GM12878 (cell line): ENCODE results near the gene CBLN3. TPM values are rescaled to one million over a fixed set of nuclear protein-coding genes. Genes with fewer than 3 reads are reported as not detected.

Source experiments
- ATAC-seq: fragments of 200-7000 bp; cut with Tn5 transposase; 3 replicates; pipeline ENCODE4 v1.9.1; 2020; ENCODE audit warnings: mild to moderate bottlenecking, moderate library complexity
- BruUV-seq: library from RNA; stranded (reverse); fragments of 400-500 nt; replicated peaks from 2 replicates; lab custom pipeline; 2021; lab: Mats Ljungman, UMichigan
- CTCF ChIA-PET: fragments of 300-600 bp; sonication (Branson Sonifier 250); formaldehyde crosslinking; extraction: SDS; loops from one replicate; lab custom pipeline; 2021; ENCODE audit warnings: inconsistent platforms; lab: Yijun Ruan, JAX
- POLR2A ChIA-PET: fragments of 350-600 bp; formaldehyde crosslinking; extraction: SDS; loops from one replicate; lab custom pipeline; 2021; ENCODE audit warnings: inconsistent platforms; lab: Charles Lee
- RAD21 ChIA-PET: fragments of 300-600 bp; sonication (Branson Sonifier 250); formaldehyde crosslinking; loops from one replicate; lab custom pipeline; 2023; ENCODE audit warnings: antibody characterized with exemption; ENCODE audit not compliant: unreplicated experiment; lab: Charles Lee
- SMC1A ChIA-PET: fragments of 300-600 bp; sonication (Branson Sonifier 250); formaldehyde crosslinking; loops from one replicate; lab custom pipeline; 2023; ENCODE audit not compliant: unreplicated experiment, uncharacterized antibody; lab: Charles Lee
- DNase-seq: peaks from one replicate; pipeline ENCODE4 v3.0.0-alpha.2; 2011; ENCODE audit warnings: low read depth, low spot score
- FAIRE-seq: peaks from 3 replicates; lab custom pipeline; 2011; peaks lifted over from hg19 to GRCh38; lab: Jason Lieb, UNC
- H2AFZ ChIP-seq: 2 replicates; pipeline ENCODE4 v1.6.0; 2011; ENCODE audit warnings: low read depth, low read length, control low read depth; ENCODE audit not compliant: control insufficient read depth
- H3K27ac ChIP-seq: 2 replicates; pipeline ENCODE4 v1.5.1; 2011; ENCODE audit warnings: control low read depth; ENCODE audit not compliant: control insufficient read depth, insufficient read depth
- H3K27me3 ChIP-seq, 2 experiments: replicated peaks in 1 of 2; 2 replicates each; pipeline versions ENCODE4 v1.6.0 to v1.6.1; 2011; ENCODE audit warnings: low read length in 1 of 2; ENCODE audit not compliant: control insufficient read depth in 2 of 2, insufficient read depth in 2 of 2
- H3K36me3 ChIP-seq, 2 experiments: 2 replicates each; pipeline ENCODE4 v1.5.1; 2011; ENCODE audit warnings: low read length in 1 of 2; ENCODE audit not compliant: control insufficient read depth in 2 of 2, insufficient read depth in 2 of 2
- H3K4me1 ChIP-seq: 2 replicates; pipeline ENCODE4 v1.6.1; 2011; ENCODE audit warnings: mild to moderate bottlenecking, low read length, moderate library complexity, mixed read lengths; ENCODE audit not compliant: control insufficient read depth, insufficient read depth
- H3K4me2 ChIP-seq: 2 replicates; pipeline ENCODE4 v1.6.0; 2011; ENCODE audit warnings: control low read depth; ENCODE audit not compliant: control insufficient read depth, insufficient read depth
- H3K4me3 ChIP-seq: fragments of 200-600 bp; sonication (generic); 2 replicates; pipeline ENCODE4 v1.5.1; 2016
- H3K79me2 ChIP-seq: 2 replicates; pipeline ENCODE4 v1.6.0; 2011; ENCODE audit warnings: low read length; ENCODE audit not compliant: control insufficient read depth, insufficient read depth
- H3K9ac ChIP-seq: 2 replicates; pipeline ENCODE4 v1.8.0; 2011; ENCODE audit warnings: low read length, control low read depth, mixed read lengths; ENCODE audit not compliant: control insufficient read depth, insufficient read depth
- H3K9me3 ChIP-seq: replicated peaks from 3 replicates; pipeline ENCODE4 v1.5.1; 2011; ENCODE audit warnings: mild to moderate bottlenecking, low read length; ENCODE audit not compliant: control insufficient read depth, insufficient read depth
- H4K20me1 ChIP-seq: 2 replicates; pipeline ENCODE4 v1.6.0; 2011; ENCODE audit not compliant: control insufficient read depth, insufficient read depth
- ASH2L ChIP-seq: fragments of 300-600, 200-600 bp; sonication (generic); IDR thresholded peaks from 2 replicates; pipeline ENCODE4 v1.6.1; 2017; ENCODE audit warnings: low read depth, mild to moderate bottlenecking, borderline replicate concordance
- CREM ChIP-seq: IDR thresholded peaks from 2 replicates; pipeline ENCODE4 v1.6.1; 2014; ENCODE audit warnings: antibody characterized with exemption, low read depth
- CTCF ChIP-seq, 3 experiments: IDR thresholded peaks in 2 of 3; conservative IDR thresholded peaks in 1 of 3; 2 replicates each; pipeline ENCODE4 v1.5.1; 2011; ENCODE audit warnings: low read depth in 3 of 3, low read length in 3 of 3, mild to moderate bottlenecking in 3 of 3, control low read depth in 2 of 3, moderate library complexity in 2 of 3, inconsistent platforms in 1 of 3, mixed read lengths in 1 of 3; ENCODE audit not compliant: control insufficient read depth in 2 of 3, insufficient read depth in 1 of 3; ENCODE audit errors: extremely low read depth in 1 of 3
- FOXK2 ChIP-seq: fragments of 450-650 bp; IDR thresholded peaks from 2 replicates; pipeline ENCODE4 v1.6.1; 2017; ENCODE audit warnings: mild to moderate bottlenecking, moderate library complexity
- IRF4 ChIP-seq: IDR thresholded peaks from 2 replicates; pipeline ENCODE4 v1.6.1; 2011; ENCODE audit warnings: low read depth, low read length
- POLR2A ChIP-seq: IDR thresholded peaks from 2 replicates; pipeline ENCODE4 v1.6.1; 2011; ENCODE audit warnings: low read depth, mild to moderate bottlenecking, low read length
- POLR2AphosphoS2 ChIP-seq: IDR thresholded peaks from 2 replicates; pipeline ENCODE4 v1.6.1; 2011; ENCODE audit warnings: low read depth, mild to moderate bottlenecking, low read length, improper control_type of control experiment, moderate library complexity
- POLR2AphosphoS5 ChIP-seq: IDR thresholded peaks from 2 replicates; pipeline ENCODE4 v1.6.1; 2011; ENCODE audit warnings: mild to moderate bottlenecking, low read length, inconsistent platforms
- SMC3 ChIP-seq: IDR thresholded peaks from 2 replicates; pipeline ENCODE4 v1.6.1; 2011; ENCODE audit warnings: low read length, improper control_type of control experiment, borderline replicate concordance
- SRF ChIP-seq, 2 experiments: IDR thresholded peaks; 2 replicates each; pipeline ENCODE4 v1.6.1; 2011; ENCODE audit warnings: low read depth in 2 of 2, low read length in 2 of 2, mild to moderate bottlenecking in 1 of 2, moderate library complexity in 1 of 2
- SUPT20H ChIP-seq: IDR thresholded peaks from 2 replicates; pipeline ENCODE4 v1.6.1; 2011; ENCODE audit warnings: low read depth, mild to moderate bottlenecking, low read length, moderate library complexity, borderline replicate concordance; ENCODE audit not compliant: control insufficient read depth
- WGBS: methylation state at CpG from one replicate; pipeline ENCODE4 v1.1.6; 2016; ENCODE audit warnings: low lambda C conversion rate; ENCODE audit not compliant: insufficient replicate concordance, insufficient coverage; ENCODE audit errors: missing lambda C conversion rate; 5-methylcytosine and 5-hydroxymethylcytosine counted together
- in situ Hi-C: fragments of 300-500 bp; cut with MboI; formaldehyde crosslinking; loops from 9 replicates; pipeline ENCODE4 v1.14.3; 2018; ENCODE audit warnings: mixed read lengths
- intact Hi-C: fragments of 100-400 bp; cut with micrococcal nuclease; formaldehyde crosslinking; loops from one replicate; pipeline ENCODE4 v1.14.2; 2022; ENCODE audit not compliant: unreplicated experiment
- polyA plus RNA-seq, 11 experiments: library from polyadenylated mRNA; depleted of rRNA in 4 of 11; unstranded in 6 of 11; stranded (reverse) in 5 of 11; fragments of >200 nt; fragmentation: Nextera tagmentation in 4 of 11; fragmentation: Illumina TruSeq in 1 of 11; extraction: Ambion mirVana in 4 of 11; extraction: Trizol in 1 of 11; gene quantifications; 1 replicate in 1 of 11; 2 replicates in 10 of 11; pipeline versions ENCODE4 v1.2.1 to v1.2.3, GENCODE V29; 2011 to 2016; ENCODE audit warnings: inconsistent platforms in 2 of 11, missing spikeins in 2 of 11, low read depth in 1 of 11
- total RNA-seq, 4 experiments: library from RNA; depleted of rRNA in 3 of 4; stranded (reverse); fragments of >200 nt in 3 of 4; fragmentation: Illumina TruSeq in 1 of 4; extraction: Trizol in 1 of 4; gene quantifications; 2 replicates each; pipeline versions ENCODE4 v1.2.1 to v1.2.3, GENCODE V29; 2013 to 2021
- TF ChIP-seq, protein P1 (sequence below): IDR thresholded peaks from 2 replicates; pipeline ENCODE4 v1.6.1; 2012; ENCODE audit warnings: mild to moderate bottlenecking, low read depth, low read length
- TF ChIP-seq, protein P2 (sequence below): IDR thresholded peaks from 2 replicates; pipeline ENCODE4 v1.6.1; 2011; ENCODE audit warnings: borderline replicate concordance, low read depth, mild to moderate bottlenecking, moderate library complexity, low read length; ENCODE audit not compliant: insufficient read depth, poor library complexity, severe bottlenecking
- TF ChIP-seq, protein P3 (sequence below): fragments of 450-650 bp; formaldehyde crosslinking; IDR thresholded peaks from 2 replicates; pipeline ENCODE4 v1.4.0; 2020; ENCODE audit warnings: mild to moderate bottlenecking, moderate library complexity

Gene CBLN3
- total and polyA plus RNA-seq, 10 of the 15 experiments (the other 5 are each of a cell fraction or from before 2014, with no cell fraction given), result 0.16 to 4.9 (median 1.3) TPM

DNA sequence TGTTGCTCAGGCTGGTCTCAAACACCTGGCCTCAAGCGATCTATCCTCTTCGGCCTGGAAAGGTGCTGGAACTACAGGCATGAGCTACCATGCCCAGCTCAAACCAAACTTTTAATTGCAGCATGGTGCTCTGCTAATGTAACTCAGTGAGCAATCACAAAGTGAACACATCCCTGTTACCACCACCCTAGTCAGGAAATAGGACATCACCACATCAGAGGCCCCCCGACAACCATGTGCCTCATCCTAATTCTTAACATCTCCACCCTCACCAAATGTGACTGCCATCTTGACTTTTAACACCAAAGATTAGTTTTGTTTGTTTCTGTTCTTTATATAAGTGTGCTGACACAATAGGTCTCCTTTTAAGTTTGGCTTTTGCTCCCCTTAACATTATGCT, 35.9 kb upstream of the CBLN3 start:
- no peaks in the 10 kb centered on the region for H3K27me3 ChIP-seq
- H3K27ac ChIP-seq, result no peak overlapping the region
- POLR2A ChIA-PET, result no interaction called here
- in situ Hi-C loops, result no loop called here
- no peak overlapping the region for H2AFZ ChIP-seq
- no peak overlapping the region for H3K4me3 ChIP-seq
- H3K36me3 ChIP-seq, result no peaks in the 10 kb centered on the region
- no peak for ATAC-seq
- CTCF ChIA-PET, result no interaction called here
- intact Hi-C loops, result no loop called here
- H4K20me1 ChIP-seq, result no peaks in the 10 kb centered on the region
- DNase-seq, result no peak
- SMC1A ChIA-PET, result no interaction called here
- H3K79me2 ChIP-seq, result no peaks in the 10 kb centered on the region
- H3K4me2 ChIP-seq, result no peak overlapping the region
- H3K4me1 ChIP-seq, result peaks cover 7% of the 10 kb centered on the region
- RAD21 ChIA-PET, result no interaction called here
- FAIRE-seq, result peak; percentile 83
- no TSS peak for BruUV-seq
- H3K9ac ChIP-seq, result no peak overlapping the region
- 97% methylated on average over 3 of the region's 3 CpGs for WGBS
- no peaks in the 10 kb centered on the region for H3K9me3 ChIP-seq
- TF ChIP-seq, protein P1, sequence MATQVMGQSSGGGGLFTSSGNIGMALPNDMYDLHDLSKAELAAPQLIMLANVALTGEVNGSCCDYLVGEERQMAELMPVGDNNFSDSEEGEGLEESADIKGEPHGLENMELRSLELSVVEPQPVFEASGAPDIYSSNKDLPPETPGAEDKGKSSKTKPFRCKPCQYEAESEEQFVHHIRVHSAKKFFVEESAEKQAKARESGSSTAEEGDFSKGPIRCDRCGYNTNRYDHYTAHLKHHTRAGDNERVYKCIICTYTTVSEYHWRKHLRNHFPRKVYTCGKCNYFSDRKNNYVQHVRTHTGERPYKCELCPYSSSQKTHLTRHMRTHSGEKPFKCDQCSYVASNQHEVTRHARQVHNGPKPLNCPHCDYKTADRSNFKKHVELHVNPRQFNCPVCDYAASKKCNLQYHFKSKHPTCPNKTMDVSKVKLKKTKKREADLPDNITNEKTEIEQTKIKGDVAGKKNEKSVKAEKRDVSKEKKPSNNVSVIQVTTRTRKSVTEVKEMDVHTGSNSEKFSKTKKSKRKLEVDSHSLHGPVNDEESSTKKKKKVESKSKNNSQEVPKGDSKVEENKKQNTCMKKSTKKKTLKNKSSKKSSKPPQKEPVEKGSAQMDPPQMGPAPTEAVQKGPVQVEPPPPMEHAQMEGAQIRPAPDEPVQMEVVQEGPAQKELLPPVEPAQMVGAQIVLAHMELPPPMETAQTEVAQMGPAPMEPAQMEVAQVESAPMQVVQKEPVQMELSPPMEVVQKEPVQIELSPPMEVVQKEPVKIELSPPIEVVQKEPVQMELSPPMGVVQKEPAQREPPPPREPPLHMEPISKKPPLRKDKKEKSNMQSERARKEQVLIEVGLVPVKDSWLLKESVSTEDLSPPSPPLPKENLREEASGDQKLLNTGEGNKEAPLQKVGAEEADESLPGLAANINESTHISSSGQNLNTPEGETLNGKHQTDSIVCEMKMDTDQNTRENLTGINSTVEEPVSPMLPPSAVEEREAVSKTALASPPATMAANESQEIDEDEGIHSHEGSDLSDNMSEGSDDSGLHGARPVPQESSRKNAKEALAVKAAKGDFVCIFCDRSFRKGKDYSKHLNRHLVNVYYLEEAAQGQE, result no peak
- no peak for TF ChIP-seq CTCF (IDR thresholded peaks at IDR 0.05 in 2 of 3, conservative IDR thresholded peaks at IDR 0.05 in 1 of 3; ENCODE audit: control insufficient read depth in 2 of 3, extremely low read depth in 1 of 3, insufficient read depth in 1 of 3, low read depth in 3 of 3, low read length in 3 of 3)
- TF ChIP-seq, protein P2, sequence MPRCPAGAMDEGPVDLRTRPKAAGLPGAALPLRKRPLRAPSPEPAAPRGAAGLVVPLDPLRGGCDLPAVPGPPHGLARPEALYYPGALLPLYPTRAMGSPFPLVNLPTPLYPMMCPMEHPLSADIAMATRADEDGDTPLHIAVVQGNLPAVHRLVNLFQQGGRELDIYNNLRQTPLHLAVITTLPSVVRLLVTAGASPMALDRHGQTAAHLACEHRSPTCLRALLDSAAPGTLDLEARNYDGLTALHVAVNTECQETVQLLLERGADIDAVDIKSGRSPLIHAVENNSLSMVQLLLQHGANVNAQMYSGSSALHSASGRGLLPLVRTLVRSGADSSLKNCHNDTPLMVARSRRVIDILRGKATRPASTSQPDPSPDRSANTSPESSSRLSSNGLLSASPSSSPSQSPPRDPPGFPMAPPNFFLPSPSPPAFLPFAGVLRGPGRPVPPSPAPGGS, result no peak
- TF ChIP-seq POLR2A, result no peak
- TF ChIP-seq IRF4, result no peak
- TF ChIP-seq, protein P3, sequence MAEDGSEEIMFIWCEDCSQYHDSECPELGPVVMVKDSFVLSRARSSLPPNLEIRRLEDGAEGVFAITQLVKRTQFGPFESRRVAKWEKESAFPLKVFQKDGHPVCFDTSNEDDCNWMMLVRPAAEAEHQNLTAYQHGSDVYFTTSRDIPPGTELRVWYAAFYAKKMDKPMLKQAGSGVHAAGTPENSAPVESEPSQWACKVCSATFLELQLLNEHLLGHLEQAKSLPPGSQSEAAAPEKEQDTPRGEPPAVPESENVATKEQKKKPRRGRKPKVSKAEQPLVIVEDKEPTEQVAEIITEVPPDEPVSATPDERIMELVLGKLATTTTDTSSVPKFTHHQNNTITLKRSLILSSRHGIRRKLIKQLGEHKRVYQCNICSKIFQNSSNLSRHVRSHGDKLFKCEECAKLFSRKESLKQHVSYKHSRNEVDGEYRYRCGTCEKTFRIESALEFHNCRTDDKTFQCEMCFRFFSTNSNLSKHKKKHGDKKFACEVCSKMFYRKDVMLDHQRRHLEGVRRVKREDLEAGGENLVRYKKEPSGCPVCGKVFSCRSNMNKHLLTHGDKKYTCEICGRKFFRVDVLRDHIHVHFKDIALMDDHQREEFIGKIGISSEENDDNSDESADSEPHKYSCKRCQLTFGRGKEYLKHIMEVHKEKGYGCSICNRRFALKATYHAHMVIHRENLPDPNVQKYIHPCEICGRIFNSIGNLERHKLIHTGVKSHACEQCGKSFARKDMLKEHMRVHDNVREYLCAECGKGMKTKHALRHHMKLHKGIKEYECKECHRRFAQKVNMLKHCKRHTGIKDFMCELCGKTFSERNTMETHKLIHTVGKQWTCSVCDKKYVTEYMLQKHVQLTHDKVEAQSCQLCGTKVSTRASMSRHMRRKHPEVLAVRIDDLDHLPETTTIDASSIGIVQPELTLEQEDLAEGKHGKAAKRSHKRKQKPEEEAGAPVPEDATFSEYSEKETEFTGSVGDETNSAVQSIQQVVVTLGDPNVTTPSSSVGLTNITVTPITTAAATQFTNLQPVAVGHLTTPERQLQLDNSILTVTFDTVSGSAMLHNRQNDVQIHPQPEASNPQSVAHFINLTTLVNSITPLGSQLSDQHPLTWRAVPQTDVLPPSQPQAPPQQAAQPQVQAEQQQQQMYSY (CRISPR knock-in tag), result no peak
- TF ChIP-seq POLR2AphosphoS5, result no peak
- TF ChIP-seq CREM, result no peak
- no peak for TF ChIP-seq POLR2AphosphoS2
- no peak for TF ChIP-seq ASH2L
- TF ChIP-seq SMC3, result no peak
- TF ChIP-seq SRF (IDR thresholded peaks at IDR 0.05; ENCODE audit: low read depth in 2 of 2, low read length in 2 of 2), result no peak
- TF ChIP-seq SUPT20H, result no peak
- TF ChIP-seq FOXK2, result no peak
